Activated naive CD8-positive, alpha-beta T cell treated with anti-CD3 and anti-CD28 coated beads, Interleukin-2, amount 50 U/mL, for 16 hours (primary cell): Measurements from ENCODE around the gene LUC7L.
"Not testable (repeated sequence)": the region's sequence is repeated elsewhere in the genome, so short reads cannot be mapped to it uniquely, and the experiment has no call there.

Experiments used
- DNase-seq: peaks from one replicate; pipeline ENCODE4 v3.0.0-alpha.2; 2020; ENCODE audit warnings: low read depth, low spot score

LUC7L gene

GRCh38 chr16:180101-180675 lies 49.1 kb downstream of the LUC7L start, which contains the start of gene HBQ1:
Gene HBQ1, plus strand, starts transcription at chr16:180459. Its CDS starts 28 bp downstream, at chr16:180487.
- no peak for DNase-seq

- DNase-seq: no peak
These were observed 49.8 kb downstream of the LUC7L start for GRCh38 chr16:179211-180092.

- DNase-seq: no peak
These were observed 50.6 kb downstream of the LUC7L start for GRCh38 chr16:178668-179015.

- no peak for DNase-seq
These were observed 51.1 kb downstream of the LUC7L start for GRCh38 chr16:177981-178667.

GRCh38 chr16:177394-177822 lies 51.8 kb downstream of the LUC7L start:
- DNase-seq: no peak

GRCh38 chr16:176477-177382 lies 52.5 kb downstream of the LUC7L start, which contains the start of gene HBA1:
Gene HBA1, plus strand, starts transcription at chr16:176680. Its CDS starts 37 bp downstream, at chr16:176717.
- not testable (repeated sequence) for DNase-seq

GRCh38 chr16:176006-176405 lies 53.2 kb downstream of the LUC7L start:
- not testable (repeated sequence) for DNase-seq

GRCh38 chr16:175011-175949 lies 54.0 kb downstream of the LUC7L start:
- no peak for DNase-seq

- not testable (repeated sequence) for DNase-seq
These were observed 55.1 kb downstream of the LUC7L start for GRCh38 chr16:173928-174769.

- not testable (repeated sequence) for DNase-seq
These were observed 55.9 kb downstream of the LUC7L start for GRCh38 chr16:173211-173854.

GRCh38 chr16:172374-172941 lies 56.8 kb downstream of the LUC7L start, which contains the start of gene HBA2:
Gene HBA2, plus strand, starts transcription at chr16:172876. Its CDS starts 37 bp downstream, at chr16:172913.
- not testable (repeated sequence) for DNase-seq

- DNase-seq: no peak
These were observed 58.5 kb downstream of the LUC7L start for GRCh38 chr16:170788-171187.

GRCh38 chr16:170088-170507 lies 59.2 kb downstream of the LUC7L start:
- not testable (repeated sequence) for DNase-seq

- DNase-seq: no peak
These were observed 60.2 kb downstream of the LUC7L start for GRCh38 chr16:169014-169413.

- no peak for DNase-seq
These were observed 60.8 kb downstream of the LUC7L start for GRCh38 chr16:168424-168823.

- no peak for DNase-seq
These were observed 62.0 kb downstream of the LUC7L start for GRCh38 chr16:167122-167690.

- no peak for DNase-seq
These were observed 62.7 kb downstream of the LUC7L start for GRCh38 chr16:166375-167121.
